Esophagus muscularis mucosa (tissue), 3 donors: ENCODE results near the gene GSK3B.

Experiments
- CTCF ChIP-seq, 3 experiments: fragments of 200-600 bp in 2 of 3; fragments of 450-650 bp in 1 of 3; sonication (generic) in 2 of 3; IDR thresholded peaks; one replicate each; pipeline ENCODE4 v1.5.1; 2017 to 2019; ENCODE audit warnings: antibody characterized with exemption in 3 of 3, mild to moderate bottlenecking in 2 of 3, moderate library complexity in 1 of 3
- POLR2AphosphoS5 ChIP-seq, 2 donors: sonication (generic); formaldehyde crosslinking; IDR thresholded peaks; one replicate each; pipeline ENCODE4 v1.6.1; 2017; ENCODE audit warnings: antibody characterized with exemption in 2 of 2

DNA sequence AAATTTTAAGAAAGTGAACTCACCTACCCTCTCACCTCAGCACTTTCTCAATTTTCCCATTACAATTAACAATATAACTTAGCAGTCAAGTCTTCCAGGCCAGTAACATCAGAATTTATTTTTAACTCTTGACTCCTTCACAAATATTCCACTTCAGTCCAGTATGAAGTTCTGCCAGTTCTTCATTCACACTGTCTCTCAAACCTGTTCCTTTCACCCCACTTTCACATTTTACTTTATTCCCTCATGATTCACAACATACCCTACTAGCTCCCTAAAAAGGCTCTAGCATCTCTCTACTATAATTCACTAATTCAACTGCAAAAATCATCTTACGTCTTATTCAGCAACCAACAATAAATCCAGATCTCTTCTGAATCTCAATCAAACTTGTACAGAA, 3.8 kb downstream of the GSK3B start:
- TF ChIP-seq POLR2AphosphoS5 (IDR thresholded peaks at IDR 0.05) (no peak), CTCF (IDR thresholded peaks at IDR 0.05) (no peak)
